GM11168 (cell line): ENCODE results near the gene RPS5.
"Not testable (repeated sequence)": the region's sequence is repeated elsewhere in the genome, so short reads cannot be mapped to it uniquely, and the experiment has no call there.

Experiments
- in situ Hi-C: fragments of 300-500 bp; cut with MboI; formaldehyde crosslinking; loops from one replicate; pipeline ENCODE4 v1.12.0; 2022; ENCODE audit warnings: low sequenced_read_pairs; ENCODE audit not compliant: unreplicated experiment

RPS5 gene

GRCh38 chr19:58400916-58401839 lies 14.1 kb downstream of the RPS5 start:
- in situ Hi-C loops = no loop called here

DNA sequence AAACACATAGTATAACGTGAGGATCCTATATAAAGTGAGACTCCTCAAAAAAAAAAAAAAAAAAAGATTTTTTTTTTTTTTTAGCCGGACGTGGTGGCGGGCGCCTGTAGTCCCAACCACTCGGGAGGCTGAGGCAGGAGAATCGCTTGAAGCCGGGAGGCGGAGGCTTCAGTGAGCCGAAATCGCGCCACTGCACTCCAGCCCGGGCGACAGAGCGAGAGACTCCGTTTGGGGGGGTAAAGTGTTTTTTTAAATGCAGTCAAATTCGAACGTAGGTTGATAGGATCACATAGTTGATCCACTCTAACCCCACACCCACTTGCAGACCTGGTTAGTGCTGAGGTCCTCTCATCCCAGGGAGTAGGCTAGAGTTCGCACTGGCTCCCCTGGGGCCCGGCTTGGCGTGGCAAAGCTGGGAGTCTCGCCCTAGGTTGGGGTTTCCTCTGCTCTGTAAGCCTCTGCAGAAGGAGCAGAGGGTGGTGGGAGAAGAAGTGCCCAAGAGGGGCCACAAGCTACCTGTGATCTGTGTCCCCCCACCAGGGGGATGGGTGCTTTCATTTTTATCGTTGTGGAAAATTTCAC lies 14.9 kb downstream of the RPS5 start:
- in situ Hi-C loops = no loop called here

DNA sequence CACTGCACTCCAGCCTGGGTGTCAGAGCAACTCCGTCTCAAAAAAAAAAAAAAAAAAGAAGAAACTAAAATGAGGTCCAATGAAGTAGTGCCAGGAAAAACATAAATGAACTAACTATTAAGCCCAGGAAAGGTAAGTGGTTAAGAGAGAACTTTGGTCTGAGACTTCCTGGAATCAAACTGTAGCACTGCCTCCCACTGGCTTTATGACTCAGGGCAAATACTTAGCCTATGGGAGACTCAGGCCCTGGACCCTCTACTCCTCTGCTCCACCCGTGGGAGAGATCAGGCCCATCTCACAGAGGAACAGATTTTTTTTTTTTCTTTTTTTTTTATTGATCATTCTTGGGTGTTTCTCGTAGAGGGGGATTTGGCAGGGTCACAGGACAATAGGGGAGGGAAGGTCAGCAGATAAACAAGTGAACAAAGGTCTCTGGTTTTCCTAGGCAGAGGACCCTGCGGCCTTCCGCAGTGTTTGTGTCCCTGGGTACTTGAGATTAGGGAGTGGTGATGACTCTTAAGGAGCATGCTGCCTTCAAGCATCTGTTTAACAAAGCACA lies 16.9 kb downstream of the RPS5 start:
- in situ Hi-C loops = not testable (repeated sequence)

DNA sequence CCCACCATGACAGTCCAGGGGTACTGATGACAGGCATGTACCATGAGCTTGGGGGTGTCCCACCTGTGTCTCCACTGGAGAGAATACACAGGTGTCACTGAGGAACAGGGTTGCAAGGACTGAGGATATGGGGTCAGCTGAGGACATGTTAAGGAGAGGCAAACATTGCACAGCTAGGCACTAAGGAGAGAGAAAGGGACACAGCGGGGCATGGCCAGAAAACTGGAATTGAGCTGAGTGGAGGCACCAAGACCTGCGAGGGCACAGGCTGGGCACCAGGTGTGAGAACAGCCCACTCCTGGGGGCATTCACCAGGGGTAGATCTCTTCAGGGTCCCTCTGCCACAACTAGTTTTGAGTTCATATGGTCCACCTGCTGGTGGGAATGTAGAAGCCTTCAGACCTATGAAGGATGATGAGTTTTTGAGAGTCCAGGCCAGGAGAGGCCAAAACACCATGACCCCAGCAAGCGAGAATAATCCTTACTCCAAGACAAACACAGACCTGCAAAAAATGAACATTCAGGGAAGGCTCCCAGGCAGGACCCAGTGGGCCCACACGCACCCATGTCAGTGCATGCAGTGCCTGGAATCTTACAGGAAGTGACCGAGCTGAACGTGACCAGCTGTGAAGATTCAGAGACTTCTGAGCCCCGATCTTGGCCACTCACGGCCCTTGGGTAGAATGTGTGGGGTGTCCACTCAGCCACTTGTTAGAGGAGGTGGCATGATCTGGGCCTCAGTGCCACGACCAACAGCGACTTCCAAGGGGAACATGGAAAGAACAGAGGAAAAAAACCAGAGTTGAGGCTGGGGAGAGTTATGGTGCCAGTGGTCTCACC lies 20.0 kb downstream of the RPS5 start:
- in situ Hi-C loops = no loop called here

DNA sequence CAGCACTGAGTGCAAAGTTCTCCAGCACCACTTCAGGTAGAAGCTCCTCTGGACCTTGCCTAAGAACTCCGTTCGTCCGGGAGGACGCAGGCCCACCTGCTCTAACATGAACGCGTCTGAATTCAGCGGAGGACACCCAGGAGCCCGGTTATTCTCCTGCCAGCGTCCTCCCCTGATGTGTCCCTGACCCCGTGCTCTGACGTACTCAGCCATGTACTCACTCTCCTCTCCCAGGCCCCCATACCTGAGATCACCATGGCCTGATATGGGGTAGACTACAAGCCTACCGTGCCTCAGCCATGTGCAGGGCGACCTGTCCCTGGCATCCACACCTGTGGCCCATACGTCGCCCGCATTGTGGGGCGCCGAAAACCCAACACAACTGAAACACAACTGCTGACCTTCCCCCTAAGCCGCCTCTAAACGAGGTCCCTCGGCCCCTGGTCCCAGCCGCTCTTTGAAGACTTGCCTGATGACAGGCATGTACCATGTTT lies 20.6 kb downstream of the RPS5 start:
- in situ Hi-C loops = no loop called here

DNA sequence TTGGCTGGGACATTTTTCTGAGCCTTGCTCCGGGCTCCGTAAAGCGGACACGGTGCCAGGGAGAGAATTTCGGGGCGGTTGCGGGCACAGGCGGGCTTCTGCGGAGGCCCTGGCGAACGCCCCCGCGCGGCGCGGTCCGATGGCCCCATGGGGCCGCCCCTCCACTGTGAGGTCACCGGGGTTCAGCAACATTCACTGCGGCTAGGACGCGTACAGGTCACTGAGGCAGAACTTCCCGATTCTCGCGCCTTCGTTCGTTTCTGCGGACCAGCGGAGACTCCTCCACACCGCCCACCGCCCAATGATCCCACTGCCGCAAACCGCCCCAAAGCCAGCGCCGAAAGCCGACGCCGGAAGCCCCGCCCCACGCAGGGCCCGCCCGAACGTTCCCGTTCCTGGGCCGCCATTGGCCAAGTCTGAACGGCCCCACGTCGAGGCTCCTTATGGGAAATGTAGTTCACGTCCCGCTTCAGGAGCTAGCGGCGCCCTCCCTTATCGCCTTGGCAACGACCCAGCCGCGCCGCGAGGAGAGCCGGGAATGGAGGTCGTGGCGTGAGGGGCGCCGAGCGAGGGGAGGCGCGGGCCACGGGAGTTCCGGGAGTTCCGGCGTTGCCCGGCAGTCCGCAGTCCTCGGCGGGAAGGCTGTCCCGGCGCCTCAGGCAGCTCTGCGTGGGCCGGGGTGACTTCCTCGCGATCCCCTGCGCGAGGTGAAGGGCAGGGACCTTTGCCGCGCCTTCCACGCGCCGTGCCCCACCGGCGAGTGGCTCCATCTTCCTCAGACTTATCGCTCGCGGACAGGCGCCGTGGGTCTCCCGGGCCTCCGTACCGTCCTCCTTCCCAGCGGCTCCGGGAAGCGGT lies 21.3 kb downstream of the RPS5 start, which contains the start of gene ZNF584:
TSS of gene ZNF584 (plus strand) at position 498 of the 858 bp plus-strand sequence. CDS start 499 bp downstream, outside the sequence.
- in situ Hi-C loops = no loop called here

DNA sequence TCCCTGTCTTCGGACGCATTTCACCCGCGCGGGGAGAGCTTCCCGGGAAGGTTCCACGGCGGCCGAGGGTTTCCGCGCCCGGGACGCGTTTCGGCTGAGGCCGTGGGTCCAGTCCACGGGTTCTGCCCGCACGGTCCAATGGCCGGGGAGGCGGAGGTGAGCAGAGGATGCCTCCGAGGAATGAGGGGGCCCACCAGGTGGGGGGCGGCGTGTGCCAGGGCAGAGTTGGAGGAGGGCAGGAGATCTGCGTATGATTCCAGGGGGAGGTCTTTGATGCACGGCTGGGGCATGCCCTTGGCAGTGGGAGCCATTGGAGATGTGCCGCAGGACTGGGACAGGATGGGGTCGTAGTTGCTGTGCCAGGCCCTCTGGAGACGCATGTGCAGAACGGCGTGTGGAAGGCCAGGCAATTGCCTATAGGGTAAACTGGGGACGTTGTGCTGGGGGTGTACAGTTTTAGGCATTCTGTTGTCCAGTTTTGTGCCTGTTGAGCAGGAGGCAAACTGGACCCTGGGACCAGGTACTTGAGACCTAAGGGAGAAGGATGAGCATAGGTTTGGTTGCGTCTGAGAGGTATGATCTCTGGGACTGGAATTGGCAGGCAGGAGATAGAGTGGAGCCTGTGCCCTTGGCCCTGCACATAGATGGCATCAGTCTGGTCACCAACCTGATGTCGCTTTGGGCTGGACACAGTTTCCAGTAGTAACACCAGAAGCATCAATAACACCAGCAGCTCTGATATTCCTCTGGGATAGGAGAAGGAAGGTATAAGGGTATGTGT lies 22.1 kb downstream of the RPS5 start:
- in situ Hi-C loops = no loop called here

DNA sequence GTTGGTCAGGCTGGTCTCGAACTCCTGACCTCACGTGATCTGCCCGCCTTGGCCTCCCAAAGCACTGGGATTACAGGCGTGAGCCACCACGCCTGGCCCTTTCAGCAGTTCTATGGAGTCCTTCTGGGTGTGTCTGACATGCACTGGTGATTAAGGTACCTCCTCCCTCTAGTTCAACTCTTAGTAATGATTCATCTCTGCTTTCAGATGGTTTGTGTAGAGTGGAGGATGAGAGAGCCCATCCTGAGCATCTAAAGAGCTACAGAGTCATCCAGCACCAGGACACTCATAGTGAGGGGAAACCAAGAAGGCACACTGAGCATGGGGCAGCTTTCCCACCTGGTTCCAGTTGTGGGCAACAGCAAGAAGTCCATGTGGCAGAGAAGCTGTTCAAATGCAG lies 29.5 kb downstream of the RPS5 start:
- in situ Hi-C loops = no loop called here

DNA sequence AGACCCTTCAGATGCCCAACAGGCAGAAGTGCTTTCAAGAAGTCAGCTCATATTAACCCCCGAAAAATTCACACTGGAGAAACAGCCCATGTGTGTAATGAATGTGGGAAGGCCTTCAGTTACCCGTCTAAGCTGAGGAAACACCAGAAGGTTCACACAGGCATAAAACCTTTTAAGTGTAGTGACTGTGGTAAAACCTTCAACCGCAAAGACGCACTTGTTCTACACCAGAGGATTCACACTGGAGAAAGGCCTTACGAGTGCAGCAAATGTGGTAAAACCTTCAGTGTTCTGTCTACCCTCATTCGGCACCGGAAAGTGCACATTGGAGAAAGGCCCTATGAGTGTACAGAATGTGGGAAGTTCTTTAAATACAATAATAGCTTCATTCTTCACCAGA lies 30.0 kb downstream of the RPS5 start:
- in situ Hi-C loops = no loop called here

- in situ Hi-C loops = no loop called here
Observed at GRCh38 chr19:58428617-58429016, 41.5 kb downstream of the RPS5 start.

DNA sequence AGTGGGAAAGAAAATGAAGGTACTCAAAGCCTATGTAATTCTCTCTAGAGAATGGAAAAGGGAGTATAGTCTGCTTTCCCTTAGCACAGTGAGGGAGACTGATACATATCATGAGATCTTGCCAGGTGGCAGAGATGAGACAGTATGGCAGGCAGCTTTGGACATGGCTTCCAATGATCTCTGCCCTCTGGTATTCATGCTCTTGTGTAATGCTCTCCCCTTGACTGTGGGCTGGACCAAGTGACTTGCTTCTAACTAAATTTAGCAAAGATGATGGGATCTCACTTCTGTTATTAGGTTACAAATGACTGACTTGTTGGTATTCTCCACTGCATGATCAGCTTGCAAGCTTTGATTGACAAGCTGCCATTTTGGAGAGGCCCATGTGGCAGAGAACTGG lies 42.7 kb downstream of the RPS5 start:
- in situ Hi-C loops = no loop called here

DNA sequence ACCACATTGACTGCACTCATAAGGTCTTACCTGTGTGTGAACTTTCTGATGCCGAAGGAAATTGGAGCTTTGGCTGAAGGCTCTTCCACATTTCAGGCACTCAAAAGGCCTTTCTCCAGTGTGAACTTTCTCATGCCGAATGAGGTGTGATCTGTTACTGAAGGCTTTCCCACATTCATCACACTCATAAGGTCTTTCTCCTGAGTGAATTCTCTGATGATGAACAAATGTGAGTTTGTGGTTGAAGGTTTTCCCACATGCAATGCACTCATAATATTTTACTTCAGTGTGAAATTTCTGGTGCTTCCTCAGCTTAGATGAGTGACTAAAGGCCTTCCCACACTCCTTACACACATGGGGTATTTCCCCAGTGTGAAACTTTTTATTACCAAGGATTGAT lies 47.1 kb downstream of the RPS5 start:
- in situ Hi-C loops = no loop called here

DNA sequence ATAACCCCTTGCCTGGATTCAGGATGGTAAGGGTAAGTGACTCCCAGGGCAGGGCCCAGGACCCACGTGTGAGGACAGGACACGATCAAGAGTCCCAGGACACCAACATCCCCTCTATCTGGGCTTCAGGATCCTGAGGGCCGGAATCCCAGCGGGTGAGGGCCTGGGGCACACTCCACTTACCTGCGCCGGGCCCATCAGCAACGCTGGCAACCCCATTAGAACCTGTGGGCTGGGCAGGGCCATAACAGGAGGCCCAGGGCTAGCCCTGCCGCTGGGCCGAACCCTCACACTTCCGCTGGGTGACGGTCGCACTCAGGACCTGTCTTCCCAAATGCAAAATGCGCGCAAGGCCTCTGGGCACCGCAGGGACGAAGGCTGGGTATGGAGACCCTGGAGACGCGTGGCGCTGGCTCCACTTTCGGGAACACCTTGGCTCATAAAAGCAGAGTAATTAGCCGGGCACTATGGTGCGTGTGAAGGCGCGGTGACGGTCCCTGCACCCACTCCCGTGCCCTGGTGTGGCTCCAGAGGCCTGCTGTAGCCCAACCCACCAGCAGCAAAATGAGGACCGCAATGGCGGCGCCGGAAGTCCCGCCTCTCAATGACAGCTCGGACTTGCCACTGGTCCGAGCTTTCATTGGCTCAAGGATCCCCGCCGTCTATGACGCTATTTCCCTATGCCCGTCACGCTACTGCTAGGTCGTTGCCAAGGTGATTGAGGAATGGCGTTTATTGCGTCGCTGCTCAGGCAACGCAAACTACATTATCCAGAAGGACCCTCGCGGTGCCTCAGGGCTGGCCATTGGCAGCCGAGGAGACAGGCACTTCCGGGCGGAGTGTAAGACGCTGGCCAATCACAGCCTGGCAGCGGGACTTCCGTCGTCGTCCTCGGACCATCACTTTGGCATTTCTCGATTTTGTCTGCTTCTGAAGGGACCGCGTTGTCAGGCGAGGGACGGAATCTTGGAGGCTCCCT lies 52.8 kb downstream of the RPS5 start, which contains the start of gene ZNF132:
TSS of gene ZNF132 (minus strand) at position 578 of the 979 bp plus-strand sequence. CDS start at position 246, 332 bp downstream.
- in situ Hi-C loops = no loop called here

DNA sequence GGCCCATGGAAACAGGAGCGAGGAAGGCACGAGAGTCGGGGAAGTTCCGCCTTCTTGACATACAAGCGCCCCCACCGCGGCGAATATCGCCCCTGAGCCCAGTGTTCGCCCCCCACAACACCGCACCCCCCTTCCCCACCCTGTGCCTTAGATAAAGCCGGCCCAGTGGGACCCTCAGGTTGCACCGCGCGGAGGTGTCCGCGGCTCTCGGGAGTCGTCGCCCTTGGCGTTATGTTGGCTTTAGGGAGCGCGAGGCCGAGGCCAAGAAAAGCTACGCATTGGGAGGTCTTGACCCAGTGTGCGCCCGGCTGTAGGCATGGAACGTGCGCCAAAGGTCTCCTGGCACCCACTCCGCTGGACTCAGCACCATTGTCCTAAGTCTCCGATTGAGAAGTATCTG lies 53.5 kb downstream of the RPS5 start:
- in situ Hi-C loops = no loop called here

DNA sequence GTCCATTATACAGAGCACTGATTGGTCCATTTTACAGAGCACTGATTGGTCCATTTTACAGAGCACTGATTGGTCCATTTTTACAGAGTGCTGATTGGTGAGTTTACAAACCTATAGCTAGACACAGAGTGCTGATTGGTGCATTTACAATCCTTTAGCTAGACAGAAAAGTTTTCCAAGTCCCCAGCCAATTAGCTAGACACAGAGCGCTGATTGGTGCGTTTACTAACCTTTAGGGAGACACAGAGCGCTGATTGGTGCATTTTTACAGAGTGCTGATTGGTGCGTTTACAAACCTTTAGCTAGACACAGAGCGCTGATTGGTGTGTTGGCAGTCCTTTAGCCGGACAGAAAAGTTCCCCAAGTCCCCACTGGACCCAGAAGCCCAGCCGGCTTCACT lies 55.9 kb downstream of the RPS5 start:
- in situ Hi-C loops = not testable (repeated sequence)
